Esophagus squamous epithelium (tissue), 4 donors: Measurements from ENCODE around the gene SH3PXD2A.

ENCODE experiments used
- CTCF ChIP-seq, 6 experiments: fragments of 450-650 bp in 4 of 6; fragments of 200-600 bp in 2 of 6; sonication (generic) in 2 of 6; IDR thresholded peaks; one replicate each; pipeline ENCODE4 v1.5.1; 2016 to 2019; ENCODE audit warnings: antibody characterized with exemption in 6 of 6, mild to moderate bottlenecking in 4 of 6, moderate library complexity in 4 of 6
- POLR2A ChIP-seq, 4 donors: fragments of 450-650 bp; IDR thresholded peaks; one replicate each; pipeline ENCODE4 v1.6.1; 2017; ENCODE audit warnings: antibody characterized with exemption in 4 of 4, mild to moderate bottlenecking in 4 of 4, moderate library complexity in 3 of 4

DNA sequence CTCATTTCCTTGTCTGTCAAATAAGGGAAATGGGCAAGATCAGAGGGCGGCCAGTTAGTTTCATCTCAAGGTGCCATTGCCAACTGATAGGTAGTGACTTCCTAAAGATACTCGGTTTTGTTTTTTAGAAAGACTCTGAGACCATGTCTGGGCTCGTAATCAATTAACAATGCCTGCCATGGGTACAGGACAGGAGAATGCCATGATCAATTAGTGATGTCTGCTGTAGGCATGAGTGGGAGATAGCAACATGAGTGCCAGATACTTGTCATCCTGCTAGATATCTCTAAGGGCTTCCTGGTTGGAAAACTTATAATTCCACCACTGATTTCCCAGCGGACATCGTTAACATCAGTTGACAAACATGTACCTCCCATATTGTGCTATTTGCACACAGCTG, 64.8 kb downstream of the SH3PXD2A start:
- TF ChIP-seq POLR2A (IDR thresholded peaks at IDR 0.05) (no peak), CTCF (IDR thresholded peaks at IDR 0.05) (no peak)
